GM19452 (cell line): ENCODE data around the gene GTF2F2.
"Not testable (repeated sequence)": the region's sequence is repeated elsewhere in the genome, so short reads cannot be mapped to it uniquely, and the experiment has no call there.

Experiments
- ATAC-seq: cut with Tn5 transposase; IDR thresholded peaks from one replicate; pipeline ENCODE4 v1.9.1; 2021; ENCODE audit not compliant: unreplicated experiment

Gene GTF2F2

GRCh38 chr13:45178349-45179162, 58.2 kb downstream of the GTF2F2 start:
- ATAC-seq = no peak

- ATAC-seq = no peak
Observed at GRCh38 chr13:45179428-45179827, 59.1 kb downstream of the GTF2F2 start.

- ATAC-seq = no peak
Observed at GRCh38 chr13:45180303-45180702, 60.0 kb downstream of the GTF2F2 start.

DNA sequence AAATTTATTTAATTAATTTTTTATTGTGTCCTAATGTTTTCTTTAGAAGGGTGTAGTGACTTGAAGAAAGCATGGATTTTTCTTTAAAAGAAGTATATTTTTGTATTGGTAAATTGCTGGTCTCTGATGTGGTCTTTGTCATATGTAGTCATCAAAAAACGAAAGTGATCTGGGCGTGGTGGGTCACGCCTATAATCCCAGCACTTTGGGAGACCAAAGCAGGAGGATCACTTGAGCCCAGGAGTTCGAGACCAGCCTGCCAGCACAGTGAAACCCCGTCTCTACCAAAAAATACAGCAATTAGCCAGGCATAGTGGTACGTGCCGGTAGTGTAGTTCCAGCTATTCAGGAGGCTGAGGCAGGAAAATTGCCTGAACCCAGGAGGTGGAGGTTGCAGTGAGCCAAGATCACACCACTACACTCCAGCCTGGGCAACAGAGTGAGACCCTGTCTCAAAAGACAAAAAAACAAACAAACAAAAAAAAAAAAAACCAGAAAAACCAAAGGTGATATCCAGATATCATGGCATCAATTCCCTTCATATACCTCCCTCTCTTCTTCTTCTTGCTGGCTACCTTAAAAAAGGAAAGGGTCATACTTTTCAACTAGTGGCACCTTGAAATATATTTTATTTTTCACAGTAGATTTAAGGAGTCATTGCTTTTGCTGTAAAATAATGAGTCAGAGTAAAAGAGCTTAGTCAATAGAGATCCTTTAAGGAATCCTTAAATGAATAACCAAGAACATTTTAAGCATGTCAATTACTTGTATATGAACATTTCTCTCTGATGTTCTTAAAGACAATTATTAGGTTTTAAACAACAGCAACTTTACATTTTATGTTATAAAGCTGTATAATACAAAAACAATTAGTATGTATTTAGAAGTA, 60.6 kb downstream of the GTF2F2 start:
- ATAC-seq = no peak

- ATAC-seq = no peak
Observed at GRCh38 chr13:45184693-45185092, 64.4 kb downstream of the GTF2F2 start.

GRCh38 chr13:45185286-45185685, 65.0 kb downstream of the GTF2F2 start:
- ATAC-seq = no peak

- not testable (repeated sequence) for ATAC-seq
Observed at GRCh38 chr13:45189077-45189476, 68.8 kb downstream of the GTF2F2 start.

- ATAC-seq = not testable (repeated sequence)
Observed at GRCh38 chr13:45189511-45189910, 69.2 kb downstream of the GTF2F2 start.

DNA sequence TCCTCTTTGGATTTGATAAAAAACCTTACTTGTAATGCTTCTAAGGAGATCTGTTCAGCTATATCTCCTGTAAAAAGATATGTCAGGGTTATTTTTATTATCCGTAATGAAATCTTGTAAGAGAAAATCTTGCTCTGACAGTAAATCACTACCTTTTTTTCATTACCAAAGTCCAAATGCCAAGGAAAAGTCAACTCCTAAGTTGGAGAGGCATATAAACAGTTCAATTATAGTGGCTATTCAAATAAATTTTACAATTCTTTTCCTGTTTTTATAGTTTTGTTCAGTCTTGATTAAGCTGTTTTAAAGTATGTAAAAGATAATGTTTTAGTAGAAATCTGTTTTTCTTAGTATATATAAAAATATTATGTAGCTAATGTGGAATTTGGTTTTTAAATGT, 71.6 kb downstream of the GTF2F2 start:
- ATAC-seq = no peak

DNA sequence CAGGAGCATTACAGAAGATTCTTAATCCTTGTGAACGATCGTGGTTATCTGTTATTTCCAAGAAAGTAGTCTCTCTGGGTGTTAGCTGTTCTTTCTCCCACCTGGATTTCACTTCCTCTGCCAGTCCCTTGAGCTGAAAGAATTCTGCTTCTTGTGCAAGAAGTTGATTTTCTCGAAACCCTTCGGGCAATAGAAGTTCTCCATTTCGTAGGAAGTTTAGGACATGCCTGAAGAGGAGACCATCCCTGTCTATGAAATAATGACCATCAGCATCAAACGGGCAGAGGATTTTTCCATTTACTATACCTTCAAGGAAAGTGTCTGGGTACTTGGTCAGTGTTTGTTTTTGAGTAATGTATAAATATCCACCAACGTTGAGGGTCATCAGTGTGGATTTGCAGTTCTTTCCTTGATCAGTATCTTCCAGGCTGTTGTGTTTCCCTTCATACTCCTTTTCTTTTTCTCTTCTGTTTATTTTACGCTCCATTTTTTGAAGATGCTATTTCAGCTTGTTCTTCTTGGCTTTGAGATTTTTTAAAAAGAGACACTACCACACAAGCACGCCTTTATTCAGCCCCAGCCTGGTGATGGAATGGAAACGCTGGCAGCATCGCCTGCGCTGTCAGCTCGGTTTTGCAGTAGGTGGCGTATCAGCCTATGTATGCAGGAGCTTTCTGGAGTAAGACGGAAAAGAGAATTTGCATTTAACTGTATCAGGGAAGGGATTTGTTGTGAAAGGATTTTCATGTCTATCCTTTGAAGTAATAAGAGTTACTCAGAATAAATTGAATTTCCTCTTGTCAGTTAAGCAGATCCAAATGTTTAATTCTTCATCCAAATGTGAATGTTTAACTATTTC, 74.0 kb downstream of the GTF2F2 start:
- ATAC-seq = no peak

GRCh38 chr13:45195421-45195820, 75.1 kb downstream of the GTF2F2 start:
- ATAC-seq = no peak

DNA sequence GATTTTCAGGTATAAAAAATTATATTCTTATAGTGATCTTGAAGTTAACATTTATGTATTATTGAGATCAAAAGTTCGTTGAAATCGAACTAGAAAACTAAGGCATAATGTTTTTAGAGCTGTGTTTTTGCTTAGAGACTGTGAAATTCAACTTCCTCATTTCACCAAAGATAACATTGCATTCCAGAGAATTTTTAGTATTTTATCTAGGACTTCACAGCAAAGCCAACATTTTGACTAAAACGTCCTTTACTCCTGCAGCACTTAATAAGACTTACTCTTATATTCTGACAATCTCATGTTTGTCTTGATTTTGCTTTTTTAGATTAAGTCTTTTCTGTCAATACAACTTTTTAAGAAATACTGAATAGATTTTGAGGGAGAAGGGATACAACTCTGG, 75.8 kb downstream of the GTF2F2 start:
- ATAC-seq = no peak

- no peak for ATAC-seq
Observed at GRCh38 chr13:45196622-45197021, 76.3 kb downstream of the GTF2F2 start.

GRCh38 chr13:45198041-45198440, 77.7 kb downstream of the GTF2F2 start:
- ATAC-seq = no peak

DNA sequence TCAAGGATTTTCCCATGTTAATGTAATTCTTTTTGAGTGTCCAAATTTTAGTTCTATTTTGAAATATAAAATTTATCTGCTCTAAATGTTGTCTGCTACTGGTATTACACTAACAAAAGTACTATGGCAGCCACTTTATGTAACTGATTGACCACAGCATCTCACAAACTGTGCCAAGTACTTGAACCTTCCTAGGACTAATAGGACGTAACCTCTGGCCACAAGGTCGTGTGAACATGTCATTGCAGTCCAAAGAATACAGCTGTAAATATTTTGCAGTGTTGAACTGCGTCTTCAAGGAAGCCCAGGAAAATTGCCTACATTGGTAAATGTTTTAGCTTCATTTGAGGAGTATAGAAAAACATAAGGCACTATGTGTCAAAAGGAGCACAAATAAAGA, 78.6 kb downstream of the GTF2F2 start:
- no peak for ATAC-seq

DNA sequence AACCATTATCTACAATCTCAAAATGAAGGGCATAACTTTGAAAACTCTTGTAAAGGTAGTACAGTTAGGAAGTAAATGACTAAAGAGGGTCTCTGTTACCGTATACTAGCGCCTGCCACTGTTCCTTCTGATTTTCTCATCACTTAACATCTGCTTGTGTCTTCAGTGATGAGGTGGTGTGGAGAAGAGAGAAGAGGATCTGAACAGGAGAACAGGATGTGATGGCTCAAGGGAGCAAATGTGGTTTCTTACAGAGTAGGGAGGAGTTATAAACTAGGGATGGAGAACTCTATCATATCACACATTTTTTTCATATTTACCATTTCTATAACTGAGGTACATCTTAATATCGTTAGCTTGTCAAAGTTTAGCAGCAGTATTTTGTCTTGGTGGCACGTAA, 79.4 kb downstream of the GTF2F2 start:
- no peak for ATAC-seq

DNA sequence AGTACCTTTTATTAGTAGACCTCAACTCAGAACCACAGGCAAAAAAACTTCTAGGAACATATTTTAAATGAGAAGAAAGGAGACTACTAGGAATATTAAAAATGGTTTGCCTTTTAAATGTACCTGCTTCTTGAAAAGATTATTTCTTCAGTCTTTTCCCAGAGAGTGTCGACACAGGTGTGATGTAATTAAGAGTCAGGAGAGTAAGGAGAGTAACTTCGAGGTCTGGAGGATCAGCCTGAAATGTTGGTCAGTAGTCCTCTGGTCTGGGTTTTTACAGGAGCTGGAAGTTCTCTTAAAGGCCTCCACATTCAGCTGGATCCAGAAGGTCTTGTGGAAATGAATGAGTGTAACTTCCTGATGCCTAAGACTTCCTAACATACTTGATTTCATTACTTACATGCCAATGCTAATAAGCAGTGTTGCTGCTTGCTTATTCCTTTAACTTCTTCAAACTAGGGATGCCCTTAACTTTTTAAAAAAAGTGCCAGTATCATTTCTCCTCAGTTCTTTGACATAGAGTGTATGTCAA, 80.5 kb downstream of the GTF2F2 start, which contains the start of gene KCTD4:
Gene KCTD4 (minus strand): TSS at position 345 of the 532 bp plus-strand sequence. CDS start 6,478 bp downstream, outside the sequence.
- ATAC-seq = no peak

DNA sequence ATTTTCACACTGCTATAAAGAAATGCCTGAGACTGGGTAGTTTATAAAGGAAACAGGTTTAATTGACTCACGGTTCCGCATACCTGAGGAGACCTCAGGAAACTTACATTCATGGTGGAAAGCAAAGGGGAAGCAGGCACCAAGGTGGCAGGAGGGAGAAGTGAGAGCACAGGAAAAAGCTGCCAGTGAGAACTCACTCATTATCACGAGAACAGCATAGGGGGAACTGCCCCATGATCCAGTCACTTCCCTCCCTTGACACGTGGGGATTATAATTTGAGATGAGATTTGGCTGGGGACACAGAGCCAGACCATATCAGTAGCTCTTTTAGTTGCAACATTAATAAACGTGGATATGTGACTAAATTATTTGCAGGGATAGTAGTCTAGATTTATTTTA, 84.8 kb downstream of the GTF2F2 start:
- ATAC-seq = no peak

- ATAC-seq = peak; percentile 48
Observed at GRCh38 chr13:45206340-45206739, 86.0 kb downstream of the GTF2F2 start.

DNA sequence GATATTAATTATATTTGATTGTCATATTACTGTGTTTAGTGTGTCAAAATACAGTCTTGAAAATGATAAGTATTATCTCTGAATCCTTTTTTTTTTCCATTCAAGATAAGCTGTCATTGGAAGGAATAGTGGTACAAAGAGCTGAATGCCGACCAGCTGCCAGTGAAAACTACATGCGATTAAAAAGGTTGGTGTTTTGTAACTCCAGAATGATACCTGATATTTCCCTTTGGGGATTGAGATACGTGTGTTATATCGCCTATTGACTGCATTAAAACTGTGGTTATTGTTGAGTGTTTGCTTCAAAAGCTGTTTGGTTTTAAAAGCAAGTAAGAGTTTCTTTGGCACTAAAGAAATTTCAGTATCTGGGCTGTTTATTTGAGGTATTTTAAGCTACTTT, 87.0 kb downstream of the GTF2F2 start:
- ATAC-seq = no peak

DNA sequence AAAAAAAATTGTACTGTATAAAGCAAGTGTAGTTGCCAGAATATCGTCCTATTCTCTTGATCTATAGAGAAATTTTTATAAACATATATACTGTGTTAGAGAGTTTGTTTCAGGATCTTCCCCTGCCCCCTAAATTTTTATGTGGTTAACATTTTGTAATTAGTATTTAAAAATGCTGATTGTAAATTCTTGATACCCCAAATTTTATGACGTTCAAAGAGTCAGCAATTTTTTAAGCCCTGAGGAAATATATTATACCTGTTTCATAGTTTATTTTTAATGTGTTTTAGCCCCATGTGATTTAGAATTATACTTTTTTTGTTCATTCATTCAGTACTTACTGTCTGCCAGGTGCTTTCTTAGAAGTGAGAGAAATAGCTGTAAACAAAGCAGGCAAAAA, 87.8 kb downstream of the GTF2F2 start:
- no peak for ATAC-seq
